Thyroid gland (tissue), 4 donors: Measurements from ENCODE around the gene CRYBG3.

Source experiments
- POLR2A ChIP-seq, 2 donors: fragments of 450-650 bp; IDR thresholded peaks; one replicate each; pipeline ENCODE4 v1.6.1; 2017; ENCODE audit warnings: antibody characterized with exemption in 2 of 2, mild to moderate bottlenecking in 2 of 2, moderate library complexity in 1 of 2
- TF ChIP-seq, protein P1 (sequence below), 6 experiments: fragments of 200-600 bp in 3 of 6; fragments of 450-650 bp in 3 of 6; sonication (generic) in 3 of 6; IDR thresholded peaks; one replicate each; pipeline ENCODE4 v1.5.1; 2016 to 2019; ENCODE audit warnings: antibody characterized with exemption in 6 of 6, mild to moderate bottlenecking in 2 of 6, inconsistent platforms in 1 of 6, moderate library complexity in 1 of 6

GRCh38 chr3:97970156-97970555, 148.3 kb downstream of the CRYBG3 start:
- TF ChIP-seq, protein P1, sequence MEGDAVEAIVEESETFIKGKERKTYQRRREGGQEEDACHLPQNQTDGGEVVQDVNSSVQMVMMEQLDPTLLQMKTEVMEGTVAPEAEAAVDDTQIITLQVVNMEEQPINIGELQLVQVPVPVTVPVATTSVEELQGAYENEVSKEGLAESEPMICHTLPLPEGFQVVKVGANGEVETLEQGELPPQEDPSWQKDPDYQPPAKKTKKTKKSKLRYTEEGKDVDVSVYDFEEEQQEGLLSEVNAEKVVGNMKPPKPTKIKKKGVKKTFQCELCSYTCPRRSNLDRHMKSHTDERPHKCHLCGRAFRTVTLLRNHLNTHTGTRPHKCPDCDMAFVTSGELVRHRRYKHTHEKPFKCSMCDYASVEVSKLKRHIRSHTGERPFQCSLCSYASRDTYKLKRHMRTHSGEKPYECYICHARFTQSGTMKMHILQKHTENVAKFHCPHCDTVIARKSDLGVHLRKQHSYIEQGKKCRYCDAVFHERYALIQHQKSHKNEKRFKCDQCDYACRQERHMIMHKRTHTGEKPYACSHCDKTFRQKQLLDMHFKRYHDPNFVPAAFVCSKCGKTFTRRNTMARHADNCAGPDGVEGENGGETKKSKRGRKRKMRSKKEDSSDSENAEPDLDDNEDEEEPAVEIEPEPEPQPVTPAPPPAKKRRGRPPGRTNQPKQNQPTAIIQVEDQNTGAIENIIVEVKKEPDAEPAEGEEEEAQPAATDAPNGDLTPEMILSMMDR (IDR thresholded peaks at IDR 0.05), result no peak
- no peak for TF ChIP-seq POLR2A (IDR thresholded peaks at IDR 0.05)
